NCI-H2081 treated with DMSO at 0.1 percent for 48 hours (cell line): ENCODE results near the gene SERBP1.
"Not testable (repeated sequence)": the region's sequence is repeated elsewhere in the genome, so short reads cannot be mapped to it uniquely, and the experiment has no call there.

ENCODE experiments used
- DNase-seq: peaks from one replicate; lab custom pipeline; 2025; lab: John Stamatoyannopoulos, UW

SERBP1 gene

GRCh38 chr1:67430358-67431155 lies at the start of gene SERBP1:
SERBP1 (minus strand) TSS chr1:67430402; CDS start chr1:67430300, 102 bp downstream.
- peak; percentile 94 for DNase-seq

GRCh38 chr1:67479146-67479891 lies 49.1 kb upstream of the SERBP1 start:
- no peak for DNase-seq

GRCh38 chr1:67476906-67477305 lies 46.7 kb upstream of the SERBP1 start:
- DNase-seq, result no peak

DNA sequence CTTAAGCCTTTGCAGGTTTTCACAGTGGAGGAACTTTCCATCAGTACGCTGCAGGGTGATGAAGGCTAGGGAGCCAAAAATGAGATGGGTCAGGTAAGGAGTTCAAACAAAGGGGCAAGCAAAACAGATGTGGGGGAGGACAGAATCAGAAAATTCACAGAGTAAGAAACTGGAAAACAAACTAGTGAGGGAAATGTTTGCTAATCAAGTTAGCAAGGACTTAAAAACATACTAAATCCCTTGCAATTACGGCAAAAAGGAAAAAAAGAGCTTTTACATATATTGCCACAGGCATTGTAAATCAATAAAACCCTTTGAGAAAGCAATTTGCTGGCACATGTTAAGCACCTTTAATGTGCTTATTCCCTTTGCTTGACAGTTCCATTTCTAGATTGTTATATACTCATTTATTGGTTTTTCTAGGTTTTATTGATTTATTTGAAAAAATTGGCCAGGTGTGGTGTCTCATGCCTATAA lies 45.8 kb upstream of the SERBP1 start:
- DNase-seq, result no peak

- DNase-seq, result no peak
Measured at GRCh38 chr1:67472056-67472455, 41.9 kb upstream of the SERBP1 start.

GRCh38 chr1:67469431-67469830 lies 39.2 kb upstream of the SERBP1 start:
- DNase-seq, result no peak

DNA sequence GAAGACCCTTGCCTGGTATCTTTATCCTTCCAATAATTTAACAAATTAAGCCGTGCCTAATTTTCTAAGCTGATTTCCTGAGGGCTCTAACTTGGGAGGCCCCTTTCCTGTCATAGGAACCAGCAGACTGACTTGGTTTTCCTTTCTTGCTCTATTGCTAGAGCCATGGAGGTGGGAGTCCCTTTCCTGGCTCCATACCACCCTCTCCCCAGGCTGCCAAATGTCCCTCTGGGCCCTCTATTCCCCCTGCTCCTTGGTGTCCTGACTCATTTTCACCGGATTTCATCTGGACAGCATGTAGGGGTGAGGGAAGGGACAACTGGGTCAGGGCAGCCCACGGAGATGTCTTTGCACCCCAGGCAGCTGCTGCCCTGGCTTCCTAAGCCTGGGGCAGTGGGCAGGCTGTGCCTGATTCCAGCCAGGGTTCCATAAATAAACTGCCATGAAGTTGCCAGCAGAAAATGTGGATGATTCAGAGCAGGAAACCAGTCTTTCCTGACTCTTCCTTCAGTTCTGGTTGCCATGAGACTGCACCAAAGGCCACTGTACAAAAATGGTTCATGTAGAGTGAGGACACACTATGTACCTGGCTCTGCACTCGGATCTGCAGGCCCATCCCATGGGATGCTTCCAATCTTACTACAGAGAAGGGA lies 38.0 kb upstream of the SERBP1 start:
- no peak for DNase-seq

DNA sequence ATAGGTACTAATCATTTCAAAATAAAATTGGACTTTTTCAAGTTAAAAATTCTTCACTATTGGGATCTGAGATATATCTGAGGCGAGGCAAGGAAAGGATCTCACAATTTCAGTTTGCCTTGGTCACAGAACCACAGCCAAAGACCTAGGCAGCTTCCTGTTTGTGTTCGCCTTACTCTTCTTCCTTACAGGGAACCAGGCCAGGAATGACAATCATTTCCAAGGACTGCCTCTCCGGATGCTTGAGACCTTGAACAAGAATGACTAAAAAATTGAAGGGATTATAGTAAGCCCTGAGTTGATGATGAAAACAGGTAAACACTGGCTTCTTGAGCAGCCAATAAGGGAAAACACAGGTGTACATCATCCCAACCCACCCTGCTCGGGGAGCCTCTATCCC lies 35.2 kb upstream of the SERBP1 start:
- no peak for DNase-seq

DNA sequence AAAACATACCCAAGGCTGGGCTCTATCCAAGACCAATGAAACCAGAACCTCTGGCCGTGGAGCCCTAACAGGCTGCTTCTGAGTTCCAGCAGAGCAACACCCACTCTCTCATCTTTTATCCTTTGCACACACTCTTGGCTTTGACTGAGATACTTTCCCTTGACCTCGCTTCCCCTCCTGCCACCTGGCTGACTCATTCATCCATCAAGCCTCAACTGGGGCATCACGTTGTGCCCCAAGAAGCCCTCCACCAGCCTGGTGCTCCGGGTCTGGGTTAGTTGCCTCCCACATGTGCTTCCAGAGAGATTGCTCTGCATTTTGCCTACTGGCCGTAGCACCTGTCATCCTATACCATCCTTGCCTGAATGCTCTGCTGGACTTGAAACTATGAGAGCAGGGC lies 34.5 kb upstream of the SERBP1 start:
- no peak for DNase-seq

DNA sequence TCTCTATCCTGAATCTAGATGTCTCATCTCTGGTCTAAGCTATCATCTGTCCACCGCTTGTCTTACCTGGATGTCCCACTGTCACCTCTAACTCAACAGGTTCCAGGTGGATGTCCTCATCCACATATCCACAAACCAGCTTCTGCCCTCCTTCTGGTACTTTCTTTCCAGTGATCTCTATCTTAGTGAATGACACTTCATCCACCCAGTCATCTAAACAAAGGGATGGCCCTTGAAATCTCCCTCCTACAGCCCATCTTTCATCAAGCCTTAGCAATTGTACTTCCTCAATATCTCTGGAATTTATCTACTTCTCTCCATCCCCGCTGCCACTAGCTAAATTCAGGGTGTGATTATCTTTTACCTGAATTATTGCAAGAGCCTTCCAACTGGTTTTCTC lies 33.9 kb upstream of the SERBP1 start:
- no peak for DNase-seq

DNA sequence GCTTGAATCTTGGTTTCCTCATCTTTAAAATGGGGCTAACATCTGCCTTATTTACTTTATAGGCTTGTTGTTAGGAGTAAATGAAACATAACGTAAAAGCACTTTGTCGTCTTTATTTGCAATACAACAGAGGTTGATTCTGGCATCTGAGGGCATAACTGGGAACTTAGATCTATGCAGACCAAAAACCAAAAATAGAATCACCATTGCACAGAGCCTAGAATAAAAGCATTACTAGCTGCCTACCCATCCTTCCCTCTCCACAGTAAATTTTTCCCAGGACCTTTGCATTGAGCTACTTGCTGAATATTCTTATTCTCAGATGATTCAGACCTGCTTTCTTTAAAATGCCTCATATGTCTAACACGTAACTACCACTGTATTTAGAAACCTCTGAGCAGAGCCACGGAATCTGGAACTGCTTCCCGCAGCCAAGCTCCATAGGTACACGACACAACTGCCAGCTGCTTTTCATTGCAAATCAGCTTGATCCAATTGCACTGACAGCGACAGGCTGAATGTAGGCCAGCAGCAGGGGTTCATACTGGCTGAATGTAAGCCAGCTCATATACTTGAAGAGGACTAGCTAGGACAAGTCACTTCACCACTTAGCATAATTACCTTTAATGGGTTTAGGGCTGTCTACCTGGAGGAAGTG lies 33.2 kb upstream of the SERBP1 start:
- peak; percentile 27 for DNase-seq

DNA sequence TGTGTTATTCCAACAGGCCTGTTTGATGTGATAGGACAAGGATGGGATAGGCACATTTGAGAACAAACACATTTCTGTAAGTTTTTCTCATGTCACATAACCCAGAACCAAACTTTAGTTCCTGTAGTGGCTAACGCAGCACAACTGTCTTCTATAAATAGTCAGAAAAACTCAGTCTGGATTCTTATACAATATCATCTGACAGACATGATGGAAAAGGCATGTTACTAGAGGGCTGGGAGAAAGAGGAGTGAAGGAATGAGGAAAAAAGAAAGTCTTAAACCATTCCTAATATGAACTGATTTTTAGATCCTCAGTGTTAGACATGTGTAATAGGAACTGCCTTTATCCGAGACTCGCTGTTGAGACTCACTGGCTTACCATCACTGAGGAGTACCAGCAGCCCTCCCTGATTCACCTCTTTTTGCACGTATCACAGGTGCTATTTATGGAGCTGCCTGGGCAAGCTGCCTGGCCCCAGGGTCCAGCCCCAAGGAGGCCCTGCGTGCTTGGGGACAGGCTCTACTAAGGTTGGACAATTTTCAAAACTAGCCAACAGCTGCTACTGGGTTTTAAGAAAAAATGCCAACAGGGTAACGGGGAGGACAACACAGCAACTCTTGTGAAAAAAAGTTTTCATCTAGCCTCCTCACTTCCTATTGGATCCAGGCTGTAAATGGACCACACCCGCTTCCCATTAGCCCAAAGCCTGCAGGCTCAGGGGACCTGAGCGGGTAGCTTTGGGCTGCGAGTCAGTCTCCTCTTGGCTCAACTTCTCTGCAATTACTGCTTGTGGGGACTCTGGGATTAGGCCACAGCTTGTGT lies 30.7 kb upstream of the SERBP1 start:
- no peak for DNase-seq

DNA sequence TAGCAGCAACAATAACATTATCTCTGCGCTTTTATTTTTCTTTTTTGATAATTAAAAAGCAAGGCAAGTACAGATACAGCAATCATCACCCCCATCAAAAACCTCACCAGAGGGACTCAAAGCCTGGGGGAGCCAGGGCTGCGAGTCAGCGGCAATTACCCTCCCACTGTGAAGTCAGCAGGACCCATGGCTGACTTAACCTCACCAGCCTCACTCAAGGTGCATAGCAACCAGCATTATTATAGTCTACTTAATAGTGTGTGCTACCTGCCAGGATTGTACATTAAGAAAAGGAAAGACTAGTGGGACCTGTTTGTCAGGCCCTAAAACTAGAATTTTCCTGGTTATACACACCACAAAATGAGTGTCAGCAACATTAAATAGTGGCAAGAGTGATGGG lies 28.9 kb upstream of the SERBP1 start:
- DNase-seq, result no peak

DNA sequence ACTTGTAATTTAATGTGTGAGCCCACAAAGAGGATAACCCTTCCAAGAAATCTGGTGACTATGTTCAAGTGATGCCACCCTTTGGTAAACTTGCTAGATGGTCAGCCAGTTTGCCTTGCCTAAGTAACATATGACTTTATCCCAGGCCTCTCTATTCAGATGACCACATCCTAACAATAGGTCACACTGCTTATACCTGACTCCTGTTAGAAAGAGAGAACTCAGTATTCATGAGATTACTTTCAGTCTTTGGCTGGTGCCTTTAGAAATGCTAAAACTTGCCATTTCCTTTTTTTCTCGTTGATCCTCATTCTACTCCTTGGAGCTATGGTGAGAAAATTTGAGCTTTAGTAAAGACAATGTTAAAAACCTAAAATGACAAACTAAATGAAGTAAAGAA lies 28.5 kb upstream of the SERBP1 start:
- no peak for DNase-seq

DNA sequence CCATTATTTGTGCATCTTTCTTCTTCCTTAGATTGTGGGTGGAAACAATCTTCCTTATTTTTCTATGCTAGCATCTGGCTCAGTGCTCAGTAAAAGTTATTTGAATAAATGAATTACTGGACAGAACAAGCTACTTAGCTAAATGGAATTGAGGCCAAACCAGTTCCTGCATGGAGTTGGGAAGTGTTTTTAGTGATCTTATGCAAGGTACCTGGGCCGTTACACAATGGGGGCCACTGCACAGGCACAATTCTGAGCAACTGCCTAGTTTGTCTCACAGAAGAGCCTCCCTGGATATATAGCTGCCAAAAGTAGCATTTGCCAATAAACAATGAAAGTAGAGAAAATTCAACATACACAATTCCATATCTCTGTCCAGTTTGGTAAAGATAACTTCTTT lies 27.0 kb upstream of the SERBP1 start:
- DNase-seq, result no peak

DNA sequence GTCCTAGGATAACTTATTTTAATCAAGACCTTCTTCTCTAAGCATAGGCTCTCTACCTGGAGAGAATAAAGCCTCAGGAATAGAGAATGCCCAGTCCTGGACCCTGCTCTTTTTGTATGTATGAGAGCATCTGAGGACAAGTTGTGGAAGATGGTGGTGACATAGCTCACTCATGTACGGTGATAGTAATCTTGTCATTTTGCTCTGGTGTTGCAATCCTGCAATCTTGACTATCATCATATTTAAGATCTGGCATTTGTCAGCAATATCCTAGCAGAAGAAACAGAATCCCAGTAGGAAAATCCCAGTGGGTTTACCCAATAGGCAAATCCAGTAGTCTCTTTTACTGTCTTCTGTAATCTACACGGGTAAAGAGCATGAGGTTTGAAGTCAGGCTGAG lies 21.6 kb upstream of the SERBP1 start:
- DNase-seq, result no peak

- no peak for DNase-seq
Measured at GRCh38 chr1:67451356-67451755, 21.2 kb upstream of the SERBP1 start.

GRCh38 chr1:67446893-67447292 lies 16.7 kb upstream of the SERBP1 start:
- DNase-seq, result no peak

DNA sequence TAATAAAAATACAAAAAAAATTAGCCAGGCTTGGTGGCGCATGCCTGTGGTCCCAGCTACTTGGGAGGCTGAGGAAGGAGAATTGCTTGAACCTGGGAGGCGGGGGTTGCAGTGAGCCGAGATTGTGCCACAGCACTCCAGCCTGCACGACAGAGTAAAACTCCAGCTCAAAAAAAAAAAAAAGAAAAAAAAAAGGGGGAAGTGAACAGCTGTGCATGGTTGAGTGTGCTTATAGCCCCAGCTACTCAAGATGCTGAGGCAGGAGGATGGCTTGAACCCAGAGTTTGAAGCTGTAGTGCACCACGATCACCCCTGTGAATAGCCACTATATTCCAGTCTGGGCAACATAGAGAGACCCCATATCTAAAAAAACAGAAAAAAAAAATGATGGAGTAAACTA lies 15.8 kb upstream of the SERBP1 start:
- DNase-seq, result not testable (repeated sequence)

- no peak for DNase-seq
Measured at GRCh38 chr1:67441739-67442281, 11.6 kb upstream of the SERBP1 start.

GRCh38 chr1:67441183-67441582 lies 11.0 kb upstream of the SERBP1 start:
- no peak for DNase-seq
